Neural progenitor cell (in vitro differentiated cells): ENCODE results near the gene HBS1L. TPM values are rescaled to one million over a fixed set of nuclear protein-coding genes. Genes with fewer than 3 reads are reported as not detected.

Experiments used
- DNase-seq: peaks from one replicate; pipeline ENCODE4 v3.0.0-alpha.2; 2016; ENCODE audit warnings: low spot score
- H2AFZ ChIP-seq: fragments of 200-600 bp; sonication (generic); replicated peaks from 2 replicates; pipeline ENCODE4 v1.6.1; 2016; ENCODE audit warnings: antibody characterized with exemption
- H3F3A ChIP-seq: fragments of 200-600 bp; sonication (generic); 2 replicates; pipeline ENCODE4 v1.6.1; 2016; ENCODE audit warnings: antibody characterized with exemption, low read depth
- H3K27ac ChIP-seq: fragments of 200-600 bp; sonication (generic); 2 replicates; pipeline ENCODE4 v1.5.1; 2016; ENCODE audit warnings: mild to moderate bottlenecking
- H3K27me3 ChIP-seq: fragments of 200-600 bp; sonication (generic); 2 replicates; pipeline ENCODE4 v1.6.1; 2016; ENCODE audit warnings: mild to moderate bottlenecking, moderate library complexity
- H3K36me3 ChIP-seq: fragments of 200-600 bp; sonication (generic); 2 replicates; pipeline ENCODE4 v1.5.1; 2016
- H3K4me1 ChIP-seq: fragments of 200-600 bp; sonication (generic); 2 replicates; pipeline ENCODE4 v1.6.1; 2016; ENCODE audit warnings: mixed run types
- H3K4me2 ChIP-seq: fragments of 200-600 bp; sonication (generic); 2 replicates; pipeline ENCODE4 v1.6.1; 2016
- H3K4me3 ChIP-seq: fragments of 200-600 bp; sonication (generic); 2 replicates; pipeline ENCODE4 v1.5.1; 2016
- H3K79me2 ChIP-seq: fragments of 200-600 bp; sonication (generic); 2 replicates; pipeline ENCODE4 v1.6.1; 2016; ENCODE audit warnings: low read depth
- H3K9ac ChIP-seq: fragments of 200-600 bp; sonication (generic); 2 replicates; pipeline ENCODE4 v1.6.1; 2016
- H3K9me3 ChIP-seq: fragments of 200-600 bp; sonication (generic); 2 replicates; pipeline ENCODE4 v1.5.1; 2016; ENCODE audit warnings: low read depth
- H4K20me1 ChIP-seq: fragments of 200-600 bp; sonication (generic); 2 replicates; pipeline ENCODE4 v1.6.1; 2016; ENCODE audit warnings: low read depth
- H3K27ac Mint-ChIP-seq: 3 replicates; pipeline ENCODE4 v1.8.0; 2021; ENCODE audit warnings: mixed read lengths
- H3K27me3 Mint-ChIP-seq: 2 replicates; pipeline ENCODE4 v1.8.0; 2022; ENCODE audit warnings: low read depth, mild to moderate bottlenecking, inconsistent platforms, moderate library complexity, mixed read lengths; ENCODE audit not compliant: insufficient read depth
- H3K36me3 Mint-ChIP-seq: 3 replicates; pipeline ENCODE4 v1.8.0; 2021; ENCODE audit warnings: mixed read lengths
- H3K4me1 Mint-ChIP-seq: 3 replicates; pipeline ENCODE4 v1.8.0; 2021; ENCODE audit warnings: mixed read lengths
- H3K4me3 Mint-ChIP-seq: 3 replicates; pipeline ENCODE4 v1.8.0; 2021; ENCODE audit warnings: mild to moderate bottlenecking, moderate library complexity, mixed read lengths
- H3K9me3 Mint-ChIP-seq: 3 replicates; pipeline ENCODE4 v1.8.0; 2020; ENCODE audit warnings: mixed read lengths
- CTCF ChIP-seq: fragments of 200-600 bp; sonication (generic); IDR thresholded peaks from 2 replicates; pipeline ENCODE4 v1.5.1; 2017; ENCODE audit warnings: antibody characterized with exemption, mild to moderate bottlenecking
- EZH2 ChIP-seq: fragments of 200-600 bp; sonication (generic); IDR thresholded peaks from 2 replicates; pipeline ENCODE4 v1.6.1; 2017; ENCODE audit warnings: antibody characterized with exemption, mild to moderate bottlenecking, moderate library complexity
- EZH2phosphoT487 ChIP-seq: fragments of 200-600 bp; sonication (generic); IDR thresholded peaks from 2 replicates; pipeline ENCODE4 v1.6.1; 2017; ENCODE audit warnings: antibody characterized with exemption
- total RNA-seq: library from RNA; depleted of rRNA; stranded (reverse); fragments of >200 nt; gene quantifications from 2 replicates; pipeline ENCODE4 v1.2.3, GENCODE V29; 2015; ENCODE audit warnings: low replicate concordance

HBS1L gene
- total RNA-seq, 1 donor from 2014 or later: 215 TPM

GRCh38 chr6:134984821-134985220, 69.8 kb downstream of the HBS1L start:
- Histone ChIP-seq H3K4me3 (no peak overlapping the region), H3K79me2 (no peaks in the 10 kb centered on the region), H3K9me3 (no peaks in the 10 kb centered on the region), H3F3A (no peaks in the 10 kb centered on the region), H3K4me1 (peaks cover 12% of the 10 kb centered on the region), H3K27me3 (no peaks in the 10 kb centered on the region), H3K9ac (no peak overlapping the region), H3K36me3 (no peaks in the 10 kb centered on the region), H2AFZ (no peak overlapping the region), H4K20me1 (no peaks in the 10 kb centered on the region), H3K27ac (no peak overlapping the region), H3K4me2 (no peak overlapping the region)
- Mint-ChIP-seq H3K4me1 (no peaks in the 10 kb centered on the region), H3K36me3 (peaks cover 16% of the 10 kb centered on the region), H3K9me3 (no peaks in the 10 kb centered on the region), H3K27ac (no peak overlapping the region), H3K4me3 (no peak overlapping the region), H3K27me3 (no peaks in the 10 kb centered on the region)
- DNase-seq: no peak
- no peak for TF ChIP-seq EZH2
- no peak for TF ChIP-seq CTCF
- no peak for TF ChIP-seq EZH2phosphoT487

GRCh38 chr6:134983823-134984222, 70.8 kb downstream of the HBS1L start:
- no peak overlapping the region for H3K27ac Mint-ChIP-seq
- no peaks in the 10 kb centered on the region for H3K36me3 ChIP-seq
- peaks cover 19% of the 10 kb centered on the region for H3K36me3 Mint-ChIP-seq

GRCh38 chr6:134982161-134982560, 72.5 kb downstream of the HBS1L start:
- no peaks in the 10 kb centered on the region for H3K9me3 ChIP-seq
- H3F3A ChIP-seq: no peaks in the 10 kb centered on the region
- Mint-ChIP-seq H3K27me3 (no peaks in the 10 kb centered on the region), H3K4me3 (no peak overlapping the region), H3K9me3 (no peaks in the 10 kb centered on the region), H3K4me1 (no peaks in the 10 kb centered on the region), H3K36me3 (peaks cover 19% of the 10 kb centered on the region), H3K27ac (no peak overlapping the region)
- no peaks in the 10 kb centered on the region for H4K20me1 ChIP-seq
- no peak overlapping the region for H3K27ac ChIP-seq
- no peaks in the 10 kb centered on the region for H3K79me2 ChIP-seq
- H3K36me3 ChIP-seq: no peaks in the 10 kb centered on the region
- no peak overlapping the region for H3K4me3 ChIP-seq
- TF ChIP-seq EZH2phosphoT487: no peak
- no peak for TF ChIP-seq CTCF
- no peak for TF ChIP-seq EZH2
- H3K4me1 ChIP-seq: no peaks in the 10 kb centered on the region
- H3K9ac ChIP-seq: no peak overlapping the region
- no peaks in the 10 kb centered on the region for H3K27me3 ChIP-seq
- no peak overlapping the region for H2AFZ ChIP-seq
- DNase-seq: no peak
- H3K4me2 ChIP-seq: no peak overlapping the region

More at GRCh38 chr6:134983823-134984222, 70.8 kb downstream of the HBS1L start:
- no peaks in the 10 kb centered on the region for H3K9me3 ChIP-seq
- no peaks in the 10 kb centered on the region for H3F3A ChIP-seq
- no peak overlapping the region for H3K4me3 ChIP-seq
- peaks cover 5% of the 10 kb centered on the region for H3K4me1 ChIP-seq
- H3K79me2 ChIP-seq: no peaks in the 10 kb centered on the region
- H3K9ac ChIP-seq: no peak overlapping the region
- Mint-ChIP-seq H3K4me1 (no peaks in the 10 kb centered on the region), H3K9me3 (no peaks in the 10 kb centered on the region), H3K27me3 (no peaks in the 10 kb centered on the region), H3K4me3 (no peak overlapping the region)
- no peak overlapping the region for H2AFZ ChIP-seq
- TF ChIP-seq EZH2: no peak
- no peak for TF ChIP-seq EZH2phosphoT487
- no peak for TF ChIP-seq CTCF
- no peaks in the 10 kb centered on the region for H4K20me1 ChIP-seq
- DNase-seq: no peak
- no peaks in the 10 kb centered on the region for H3K27me3 ChIP-seq
- H3K4me2 ChIP-seq: no peak overlapping the region
- H3K27ac ChIP-seq: no peak overlapping the region
